Subcutaneous adipose tissue (tissue), 4 donors: ENCODE data around the gene NCOA5. TPM values are rescaled to one million over a fixed set of nuclear protein-coding genes. Genes with fewer than 3 reads are reported as not detected.

Experiments used
- total RNA-seq, 4 donors: library from RNA; depleted of rRNA; stranded (reverse); fragments of >200 nt; gene quantifications; one replicate each; pipeline ENCODE4 v1.1.0, GENCODE V29; 2016
- TF ChIP-seq, protein P1 (sequence below): fragments of 450-650 bp; IDR thresholded peaks from one replicate; pipeline ENCODE4 v1.5.1; 2016; ENCODE audit warnings: low read depth, mild to moderate bottlenecking, control low read depth, antibody characterized with exemption, moderate library complexity

The NCOA5 gene
- total RNA-seq, 4 donors from 2014 or later = 23.3 to 26.9 (median 26.3) TPM

- TF ChIP-seq, protein P1, sequence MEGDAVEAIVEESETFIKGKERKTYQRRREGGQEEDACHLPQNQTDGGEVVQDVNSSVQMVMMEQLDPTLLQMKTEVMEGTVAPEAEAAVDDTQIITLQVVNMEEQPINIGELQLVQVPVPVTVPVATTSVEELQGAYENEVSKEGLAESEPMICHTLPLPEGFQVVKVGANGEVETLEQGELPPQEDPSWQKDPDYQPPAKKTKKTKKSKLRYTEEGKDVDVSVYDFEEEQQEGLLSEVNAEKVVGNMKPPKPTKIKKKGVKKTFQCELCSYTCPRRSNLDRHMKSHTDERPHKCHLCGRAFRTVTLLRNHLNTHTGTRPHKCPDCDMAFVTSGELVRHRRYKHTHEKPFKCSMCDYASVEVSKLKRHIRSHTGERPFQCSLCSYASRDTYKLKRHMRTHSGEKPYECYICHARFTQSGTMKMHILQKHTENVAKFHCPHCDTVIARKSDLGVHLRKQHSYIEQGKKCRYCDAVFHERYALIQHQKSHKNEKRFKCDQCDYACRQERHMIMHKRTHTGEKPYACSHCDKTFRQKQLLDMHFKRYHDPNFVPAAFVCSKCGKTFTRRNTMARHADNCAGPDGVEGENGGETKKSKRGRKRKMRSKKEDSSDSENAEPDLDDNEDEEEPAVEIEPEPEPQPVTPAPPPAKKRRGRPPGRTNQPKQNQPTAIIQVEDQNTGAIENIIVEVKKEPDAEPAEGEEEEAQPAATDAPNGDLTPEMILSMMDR = no peak
These were observed 5.0 kb downstream of the NCOA5 start for GRCh38 chr20:46084805-46085178.

DNA sequence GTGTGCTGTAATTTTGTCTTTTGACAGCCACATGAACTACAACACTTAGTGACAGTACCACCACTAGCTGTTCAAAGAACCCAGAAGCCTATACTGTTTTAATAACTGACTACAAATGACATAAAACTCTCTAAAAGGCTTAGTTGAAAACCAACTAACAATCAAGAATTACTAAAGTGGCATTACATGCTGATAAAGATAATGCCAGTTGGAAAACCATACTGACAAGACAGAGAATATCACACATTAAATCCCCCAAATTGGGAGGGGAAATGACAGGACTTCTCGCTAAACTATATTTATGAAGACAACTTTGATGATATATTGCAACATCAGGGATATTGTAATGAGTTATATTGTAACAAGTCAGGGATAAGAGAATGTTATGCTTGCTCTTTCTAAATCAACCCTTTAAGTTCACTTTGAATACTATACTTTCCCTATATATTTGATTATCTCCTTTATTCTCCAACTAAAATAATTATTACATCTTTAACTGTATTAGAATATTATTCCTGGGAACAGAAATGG, 6.2 kb downstream of the NCOA5 start:
- TF ChIP-seq, protein P1 = no peak

DNA sequence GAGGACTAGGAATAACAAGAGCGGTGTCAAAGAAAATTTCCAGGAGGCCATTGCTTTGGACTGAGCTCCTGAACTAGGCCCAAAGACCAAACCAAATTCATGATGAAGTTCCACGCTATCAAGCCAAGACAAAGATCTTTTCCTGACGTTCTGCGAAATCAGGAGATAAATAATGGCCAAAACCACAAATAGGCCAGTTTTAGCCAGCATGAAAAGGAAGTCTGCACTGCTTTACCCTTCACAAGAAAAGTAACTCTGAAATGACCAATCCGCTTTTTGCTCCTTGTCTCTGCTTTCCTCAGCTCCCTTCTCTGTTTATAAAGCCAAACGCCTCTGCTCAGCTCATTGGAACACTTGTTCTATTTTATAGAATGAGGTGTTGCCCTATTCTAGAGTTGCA, 6.7 kb downstream of the NCOA5 start:
- TF ChIP-seq, protein P1 = no peak

- TF ChIP-seq, protein P1 = no peak
These were observed 8.7 kb downstream of the NCOA5 start for GRCh38 chr20:46081074-46081473.

GRCh38 chr20:46078954-46079353, 10.8 kb downstream of the NCOA5 start:
- TF ChIP-seq, protein P1 = no peak

- TF ChIP-seq, protein P1 = no peak
These were observed 12.0 kb downstream of the NCOA5 start for GRCh38 chr20:46077642-46078305.

DNA sequence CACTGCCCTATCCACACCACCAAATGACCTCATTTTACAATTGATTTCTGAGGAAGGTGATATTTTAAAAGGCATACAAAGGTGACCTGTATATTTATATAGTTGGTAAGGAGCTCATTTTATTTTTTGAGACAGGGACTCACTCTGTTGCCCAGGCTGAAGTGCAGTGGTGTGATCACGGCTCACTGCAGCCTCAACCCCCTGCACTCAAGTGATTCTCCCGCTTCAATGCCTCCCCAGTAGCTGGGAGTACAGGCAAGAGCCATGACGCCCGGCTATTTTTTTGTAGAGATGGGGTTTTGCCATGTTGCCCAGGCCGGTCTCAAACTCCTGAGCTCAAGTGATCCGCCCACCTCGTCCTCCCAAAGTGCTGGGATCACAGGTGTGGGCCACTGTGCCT, 13.0 kb downstream of the NCOA5 start:
- TF ChIP-seq, protein P1 = no peak
